HG03469 (cell line): ENCODE results near the gene DAAM1.

Experiments used
- ATAC-seq: cut with Tn5 transposase; IDR thresholded peaks from one replicate; pipeline ENCODE4 v1.9.1; 2021; ENCODE audit warnings: mild to moderate bottlenecking, moderate library complexity, moderate number of reproducible peaks; ENCODE audit not compliant: unreplicated experiment

The DAAM1 gene

DNA sequence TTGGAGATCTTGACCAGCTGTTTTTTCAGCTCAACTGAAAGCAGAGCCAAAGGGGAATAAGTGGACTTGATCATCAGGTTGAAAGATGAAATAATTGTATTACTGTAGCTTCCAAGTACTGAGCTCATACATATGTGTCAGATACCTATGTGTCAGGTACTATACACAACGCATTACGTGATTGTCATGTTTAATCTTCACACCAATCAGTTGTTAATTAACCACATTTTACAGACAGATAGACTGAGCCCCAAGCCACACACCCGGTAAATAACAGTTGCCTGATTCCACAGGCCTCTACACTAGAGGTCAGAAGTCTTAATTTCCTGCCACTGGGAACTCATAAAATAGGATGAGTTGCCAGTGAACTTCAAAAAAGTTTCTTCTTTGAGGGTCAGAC, 148.2 kb downstream of the DAAM1 start:
- ATAC-seq = no peak

- ATAC-seq = no peak
These were observed 148.7 kb downstream of the DAAM1 start for GRCh38 chr14:59337141-59337611.

- no peak for ATAC-seq
These were observed 150.3 kb downstream of the DAAM1 start for GRCh38 chr14:59338761-59339160.

DNA sequence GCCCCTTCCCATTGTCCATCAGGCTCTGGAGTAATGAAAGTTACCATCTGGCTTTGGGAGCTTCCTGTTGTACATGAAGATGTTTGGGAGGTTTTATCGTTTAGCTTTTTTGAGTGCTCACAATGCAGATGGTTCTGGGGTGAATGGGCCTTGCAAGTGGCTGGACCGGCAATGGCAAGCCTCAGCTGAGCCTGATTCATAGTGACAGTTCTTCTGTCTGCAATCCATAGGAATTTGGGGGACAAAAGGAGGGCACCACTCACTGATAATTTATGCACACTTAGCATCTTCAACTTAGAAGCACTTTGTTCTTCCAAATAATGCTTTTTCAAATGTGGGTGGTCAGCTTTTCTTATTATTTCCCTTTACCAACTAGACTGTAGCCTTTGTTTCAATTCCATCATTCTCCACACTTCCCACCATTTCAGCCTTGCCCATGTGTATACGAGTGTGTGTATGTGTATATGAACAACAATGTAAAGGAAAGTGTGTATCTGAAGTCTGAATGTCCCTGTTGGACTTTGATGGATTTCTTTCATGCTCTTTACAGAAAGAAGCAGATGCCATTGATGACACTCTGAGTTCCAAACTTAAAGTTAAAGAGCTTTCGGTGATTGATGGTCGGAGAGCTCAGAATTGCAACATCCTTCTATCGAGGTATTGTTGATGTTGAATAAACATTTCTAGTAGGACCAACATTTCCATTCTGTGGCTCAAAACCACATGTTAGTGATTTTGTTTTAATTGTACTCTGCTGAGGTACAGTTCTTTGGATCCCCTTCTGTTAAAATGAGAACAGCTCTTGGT, 151.3 kb downstream of the DAAM1 start:
- no peak for ATAC-seq

GRCh38 chr14:59341858-59342477, 153.5 kb downstream of the DAAM1 start:
- no peak for ATAC-seq

DNA sequence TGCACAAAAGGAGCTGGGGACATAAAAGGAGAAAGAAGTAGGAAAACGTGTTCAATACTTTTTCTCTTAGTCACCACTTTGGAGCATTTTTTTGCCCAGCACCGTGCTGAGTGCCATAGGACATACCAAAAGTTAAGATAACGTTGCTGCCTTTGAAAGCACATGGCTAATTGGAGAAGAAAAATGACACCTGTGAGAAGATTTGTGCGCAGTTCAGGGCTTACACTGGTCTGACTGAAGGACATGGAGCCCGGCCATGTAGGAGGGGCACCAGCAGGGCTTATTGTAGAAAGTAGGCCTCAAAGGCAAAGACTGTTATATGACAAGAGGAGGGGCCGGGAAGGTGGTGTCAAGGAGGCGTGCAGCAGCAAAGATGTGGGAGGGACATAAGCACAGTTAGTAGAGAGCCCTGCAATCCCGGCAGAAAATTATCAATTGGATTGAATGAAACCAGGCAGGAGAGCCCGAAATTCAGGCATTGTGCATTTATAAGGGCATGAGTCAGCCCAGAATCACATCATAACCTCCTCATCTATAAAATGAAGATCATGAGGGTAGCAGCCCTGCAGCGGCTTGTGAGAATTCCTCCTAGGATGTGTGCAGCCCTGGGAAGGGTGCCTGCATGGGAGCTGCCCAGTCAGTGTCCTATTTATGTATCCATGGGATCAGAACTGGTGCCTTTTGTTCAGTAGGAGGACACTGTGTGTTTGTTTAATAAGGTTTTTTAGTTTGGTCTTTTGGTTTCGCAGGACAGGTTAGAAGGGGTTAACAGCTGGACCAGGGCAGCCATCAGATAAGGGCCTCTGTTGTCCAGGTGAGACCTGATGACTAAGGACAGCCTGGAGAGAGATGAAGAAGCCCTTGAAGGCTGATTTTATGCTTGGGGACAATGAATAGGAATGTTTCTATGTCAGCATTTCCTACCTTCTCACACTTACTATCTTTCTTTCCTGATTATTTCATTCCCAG, 154.3 kb downstream of the DAAM1 start:
- no peak for ATAC-seq

GRCh38 chr14:59343585-59343984, 155.1 kb downstream of the DAAM1 start:
- ATAC-seq = no peak

GRCh38 chr14:59344016-59344415, 155.5 kb downstream of the DAAM1 start:
- ATAC-seq = no peak

DNA sequence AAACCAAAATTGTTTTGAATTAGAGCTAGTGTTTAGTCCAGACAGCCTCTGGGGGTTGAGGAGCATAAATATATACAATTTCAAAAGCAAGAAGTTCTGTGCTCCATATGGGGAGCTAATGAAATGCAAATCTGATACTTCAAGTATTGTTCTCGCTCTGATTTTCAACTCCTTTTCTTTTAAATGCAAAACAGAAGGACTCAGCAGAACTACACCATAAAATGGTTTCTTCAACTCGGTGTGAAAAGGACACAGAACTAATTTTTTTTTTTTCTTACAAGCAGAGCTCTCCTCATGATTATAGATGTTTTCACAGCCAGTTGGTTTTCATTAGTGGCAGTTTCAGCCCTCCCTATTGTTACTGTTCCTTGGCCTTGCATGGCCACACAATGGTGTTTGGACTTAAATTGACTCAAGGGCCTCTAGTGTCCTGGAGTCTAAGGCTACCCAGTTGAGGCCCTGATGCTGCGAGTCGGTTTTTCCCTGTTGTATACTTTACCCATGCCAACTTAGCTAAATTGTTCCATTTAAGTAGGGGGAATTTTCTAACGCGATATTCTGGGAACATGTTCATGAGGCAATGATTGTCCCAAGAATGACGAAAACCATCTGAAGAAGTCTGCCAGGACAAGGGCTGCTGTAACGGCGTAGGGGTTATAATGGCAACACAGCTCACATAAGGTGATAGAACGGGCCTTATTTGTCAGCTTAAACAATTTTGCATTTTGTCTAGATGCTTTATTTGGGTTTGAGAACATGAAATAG, 156.4 kb downstream of the DAAM1 start:
- ATAC-seq = no peak

- ATAC-seq = no peak
These were observed 157.9 kb downstream of the DAAM1 start for GRCh38 chr14:59346329-59346728.

GRCh38 chr14:59346796-59347510, 158.5 kb downstream of the DAAM1 start:
- no peak for ATAC-seq

DNA sequence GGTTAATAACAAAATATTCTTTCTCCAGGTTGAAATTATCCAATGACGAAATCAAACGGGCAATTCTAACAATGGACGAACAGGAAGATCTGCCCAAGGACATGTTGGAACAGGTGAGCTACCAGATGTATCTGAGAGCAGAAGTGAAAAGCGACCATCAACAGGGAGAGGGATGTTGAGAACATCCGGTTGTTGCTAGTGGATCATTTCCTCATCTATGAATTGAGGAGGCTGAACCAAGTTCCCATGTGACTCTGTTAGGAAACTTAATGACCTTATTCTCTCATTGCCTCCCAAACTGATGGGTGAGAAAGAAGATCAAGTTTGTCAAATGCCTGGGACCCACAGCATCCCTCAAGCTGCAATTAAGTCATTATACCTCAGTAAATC, 159.0 kb downstream of the DAAM1 start:
- ATAC-seq = no peak

DNA sequence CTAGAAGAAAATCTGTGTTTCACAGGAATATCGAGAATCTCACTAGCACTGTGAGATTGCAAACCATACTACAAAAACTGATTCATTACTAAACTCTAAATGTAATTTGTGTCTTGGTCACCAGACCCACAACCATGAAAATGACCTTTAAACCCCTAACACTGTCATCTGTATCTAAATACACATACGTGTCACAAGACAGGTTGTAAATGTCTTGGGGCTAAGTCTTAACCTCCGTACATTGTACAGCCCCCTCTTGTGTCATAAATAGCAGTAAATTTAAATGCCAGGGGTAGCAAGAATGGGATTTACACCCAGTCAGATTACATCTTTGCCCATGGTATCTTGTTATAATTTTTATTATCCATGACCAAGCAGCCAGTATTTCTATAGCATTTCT, 159.4 kb downstream of the DAAM1 start:
- no peak for ATAC-seq

GRCh38 chr14:59349258-59349701, 160.8 kb downstream of the DAAM1 start:
- no peak for ATAC-seq

DNA sequence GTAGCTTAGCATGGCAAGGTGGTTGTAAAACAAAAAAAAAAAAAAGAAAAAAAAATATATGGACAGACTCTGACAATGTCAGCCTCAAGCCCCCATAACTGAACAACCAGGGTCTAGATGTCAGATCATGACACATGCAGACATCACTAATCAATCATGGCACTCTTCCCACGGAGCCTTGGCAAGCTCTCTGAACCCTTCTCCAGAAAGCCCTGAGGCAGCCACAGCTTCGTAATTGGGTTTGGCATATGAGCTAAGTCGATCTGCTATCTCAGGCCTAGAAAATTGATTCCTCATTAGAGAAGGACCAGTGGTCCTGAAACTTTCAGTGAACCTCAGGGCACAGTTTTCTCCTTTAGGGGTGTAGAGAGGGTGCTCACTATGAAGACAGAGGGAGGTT, 164.5 kb downstream of the DAAM1 start:
- ATAC-seq = no peak

DNA sequence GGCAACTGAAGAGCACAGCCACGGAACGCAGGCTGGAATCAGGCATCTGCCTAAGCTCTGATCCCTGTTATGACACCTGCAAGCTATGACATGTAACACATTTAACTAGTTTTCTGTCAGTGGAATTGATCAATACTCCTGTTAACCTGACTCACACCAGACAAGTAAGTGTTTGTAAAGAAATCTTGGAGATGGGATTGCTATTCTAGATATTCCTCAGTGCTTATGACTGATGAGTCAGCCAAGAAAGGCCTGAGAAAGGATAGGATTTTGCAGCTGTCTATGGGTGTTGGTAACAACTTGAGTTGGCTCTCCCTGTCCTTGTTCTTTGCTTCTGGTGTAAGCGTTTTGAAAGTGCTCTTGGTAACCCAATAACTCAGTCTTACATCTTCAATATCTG, 166.2 kb downstream of the DAAM1 start:
- ATAC-seq = no peak

DNA sequence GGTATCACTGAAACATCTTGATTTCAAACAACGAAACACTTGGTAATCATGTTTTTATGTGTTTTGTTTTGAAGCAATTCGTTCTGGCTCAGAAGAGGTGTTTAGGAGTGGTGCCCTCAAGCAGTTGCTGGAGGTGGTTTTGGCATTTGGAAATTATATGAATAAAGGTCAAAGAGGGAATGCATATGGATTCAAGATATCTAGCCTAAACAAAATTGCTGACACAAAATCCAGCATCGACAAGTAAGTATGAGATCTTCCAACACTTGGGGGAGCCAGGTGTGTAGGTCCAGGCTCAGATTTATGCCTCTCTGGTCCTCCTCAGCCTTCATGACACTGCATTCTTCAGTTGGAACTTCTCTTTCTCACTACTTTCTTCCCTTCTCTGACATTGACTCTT, 166.6 kb downstream of the DAAM1 start:
- ATAC-seq = no peak

DNA sequence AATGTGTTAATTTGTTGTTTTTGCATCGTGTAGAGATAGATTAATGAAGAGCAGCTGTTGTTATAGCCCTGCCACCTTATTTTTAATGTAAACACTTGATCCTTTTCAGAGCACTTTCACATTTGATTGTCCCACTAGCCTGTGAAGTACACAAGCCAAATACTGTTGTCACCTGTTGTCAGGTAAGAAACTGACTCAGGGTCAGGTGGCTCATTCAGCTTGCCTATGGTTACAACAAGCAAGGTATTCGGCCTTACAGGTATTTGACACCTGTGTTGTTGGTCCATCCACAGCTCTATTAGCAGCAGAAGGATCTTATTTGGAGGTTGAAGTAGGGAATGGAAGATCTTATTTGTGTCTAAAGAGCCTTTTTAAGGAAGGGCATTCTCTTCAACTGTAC, 167.8 kb downstream of the DAAM1 start:
- no peak for ATAC-seq

GRCh38 chr14:59356767-59357166, 168.3 kb downstream of the DAAM1 start:
- ATAC-seq = peak; percentile 68

DNA sequence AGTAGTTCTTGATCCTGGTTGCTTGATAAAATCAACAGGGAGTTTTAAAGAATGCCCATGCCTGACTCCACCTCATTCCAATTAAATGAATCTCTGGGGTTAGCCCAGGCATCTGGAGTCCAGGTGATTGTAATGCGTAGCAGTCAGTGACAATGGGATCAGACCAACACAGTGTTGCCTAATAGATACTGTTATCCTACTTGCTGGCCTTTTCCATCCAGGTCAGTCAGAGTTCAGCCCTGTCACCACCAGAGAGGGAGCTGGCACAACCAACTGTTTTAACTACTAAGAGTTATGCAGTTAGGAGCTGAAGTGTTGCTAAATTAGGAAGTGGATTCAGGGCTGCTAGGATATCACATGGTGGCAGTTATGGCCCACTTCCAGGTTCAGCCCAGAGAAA, 169.6 kb downstream of the DAAM1 start:
- no peak for ATAC-seq
